K562 (cell line): ENCODE measurements around the gene PDIA2. TPM values are rescaled to one million over a fixed set of nuclear protein-coding genes. Genes with fewer than 3 reads are reported as not detected.
A peak's percentile ranks its signal among the peaks of the same experiment; 100 is the strongest.

Experiments
- ESRRB ChIP-seq: fragments of 250-450 bp; sonication (Bioruptor Pico); IDR thresholded peaks from 2 replicates; pipeline ENCODE4 v1.5.0; 2020; ENCODE audit warnings: mild to moderate bottlenecking, moderate library complexity, borderline replicate concordance
- FOXK1 ChIP-seq: sonication (generic); formaldehyde crosslinking; IDR thresholded peaks from 2 replicates; pipeline ENCODE4 v1.8.0; 2022; ENCODE audit warnings: missing genetic modification reagents, mild to moderate bottlenecking, borderline replicate concordance
- IRF2 ChIP-seq: sonication (generic); formaldehyde crosslinking; IDR thresholded peaks from 2 replicates; pipeline ENCODE4 v1.8.1; 2022; ENCODE audit warnings: mild to moderate bottlenecking, missing genetic modification reagents
- NFYB ChIP-seq: IDR thresholded peaks from 2 replicates; pipeline ENCODE4 v1.6.1; 2011; ENCODE audit warnings: mild to moderate bottlenecking, moderate library complexity; ENCODE audit not compliant: insufficient read length; ENCODE audit errors: extremely low read depth
- POLR2A ChIP-seq: fragments of 450-650 bp; conservative IDR thresholded peaks from 2 replicates; pipeline ENCODE4 v1.6.1; 2016
- RBM22 ChIP-seq: fragments of 200-400 bp; formaldehyde crosslinking; IDR thresholded peaks from 2 replicates; pipeline ENCODE4 v1.6.1; 2018; ENCODE audit warnings: low read length, low read depth; ENCODE audit not compliant: poor library complexity, severe bottlenecking
- TAF9B ChIP-seq: fragments of 450-650 bp; IDR thresholded peaks from 2 replicates; pipeline ENCODE4 v1.6.1; 2018; ENCODE audit warnings: mild to moderate bottlenecking; ENCODE audit not compliant: partially characterized antibody
- ZFPM2 ChIP-seq: fragments of 250-450 bp; sonication (Bioruptor Pico); IDR thresholded peaks from 2 replicates; pipeline ENCODE4 v1.5.1; 2022; ENCODE audit warnings: mild to moderate bottlenecking
- ZNF121 ChIP-seq: sonication (generic); formaldehyde crosslinking; conservative IDR thresholded peaks from 2 replicates; pipeline ENCODE4 v1.8.0; 2022; ENCODE audit warnings: missing genetic modification reagents
- ZNF124 ChIP-seq: sonication (generic); formaldehyde crosslinking; IDR thresholded peaks from 2 replicates; pipeline ENCODE4 v1.8.1; 2022; ENCODE audit warnings: missing genetic modification reagents
- ZNF184 ChIP-seq: sonication (generic); formaldehyde crosslinking; IDR thresholded peaks from 2 replicates; pipeline ENCODE4 v1.5.0; 2020; ENCODE audit warnings: missing genetic modification reagents
- polyA plus RNA-seq, 8 experiments: library from polyadenylated mRNA; depleted of rRNA in 4 of 8; stranded (reverse) in 5 of 8; unstranded in 3 of 8; fragments of >200 nt; fragmentation: Nextera tagmentation in 2 of 8; fragmentation: Illumina TruSeq in 1 of 8; extraction: Ambion mirVana in 2 of 8; extraction: Trizol in 1 of 8; gene quantifications; 2 replicates each; pipeline versions ENCODE4 v1.2.1 to v1.2.3, GENCODE V29; 2011 to 2014; ENCODE audit warnings: inconsistent platforms in 1 of 8, missing spikeins in 1 of 8
- total RNA-seq, 7 experiments: library from RNA; depleted of rRNA in 6 of 7; stranded (reverse); fragments of >200 nt in 6 of 7; fragmentation: Illumina TruSeq in 2 of 7; extraction: Trizol in 2 of 7; gene quantifications; 2 replicates each; pipeline versions ENCODE4 v1.2.1 to v1.2.3, GENCODE V29; 2011 to 2021; ENCODE audit warnings: low replicate concordance in 1 of 7
- TF ChIP-seq, protein P1 (sequence below): fragments of 250-450 bp; sonication (Bioruptor Pico); IDR thresholded peaks from 2 replicates; pipeline ENCODE4 v1.8.0; 2022; ENCODE audit warnings: inconsistent platforms, mild to moderate bottlenecking, moderate library complexity, borderline replicate concordance
- TF ChIP-seq, protein P2 (sequence below): fragments of 450-650 bp; IDR thresholded peaks from one replicate; pipeline ENCODE4 v1.6.1; 2018; ENCODE audit warnings: mild to moderate bottlenecking, moderate library complexity; ENCODE audit not compliant: partially characterized antibody
- TF ChIP-seq, protein P3 (sequence below): fragments of 200-800 bp; sonication (Bioruptor generic); IDR thresholded peaks from 2 replicates; pipeline ENCODE4 v1.6.1; 2017; ENCODE audit warnings: missing genetic modification characterization, missing compliant biosample characterization

Gene PDIA2
- total and polyA plus RNA-seq, 9 of the 15 experiments (the other 6 are each of a cell fraction or from before 2014, with no cell fraction given) = 0.13 to 0.92 (median 0.23) TPM; not detected in 4

DNA sequence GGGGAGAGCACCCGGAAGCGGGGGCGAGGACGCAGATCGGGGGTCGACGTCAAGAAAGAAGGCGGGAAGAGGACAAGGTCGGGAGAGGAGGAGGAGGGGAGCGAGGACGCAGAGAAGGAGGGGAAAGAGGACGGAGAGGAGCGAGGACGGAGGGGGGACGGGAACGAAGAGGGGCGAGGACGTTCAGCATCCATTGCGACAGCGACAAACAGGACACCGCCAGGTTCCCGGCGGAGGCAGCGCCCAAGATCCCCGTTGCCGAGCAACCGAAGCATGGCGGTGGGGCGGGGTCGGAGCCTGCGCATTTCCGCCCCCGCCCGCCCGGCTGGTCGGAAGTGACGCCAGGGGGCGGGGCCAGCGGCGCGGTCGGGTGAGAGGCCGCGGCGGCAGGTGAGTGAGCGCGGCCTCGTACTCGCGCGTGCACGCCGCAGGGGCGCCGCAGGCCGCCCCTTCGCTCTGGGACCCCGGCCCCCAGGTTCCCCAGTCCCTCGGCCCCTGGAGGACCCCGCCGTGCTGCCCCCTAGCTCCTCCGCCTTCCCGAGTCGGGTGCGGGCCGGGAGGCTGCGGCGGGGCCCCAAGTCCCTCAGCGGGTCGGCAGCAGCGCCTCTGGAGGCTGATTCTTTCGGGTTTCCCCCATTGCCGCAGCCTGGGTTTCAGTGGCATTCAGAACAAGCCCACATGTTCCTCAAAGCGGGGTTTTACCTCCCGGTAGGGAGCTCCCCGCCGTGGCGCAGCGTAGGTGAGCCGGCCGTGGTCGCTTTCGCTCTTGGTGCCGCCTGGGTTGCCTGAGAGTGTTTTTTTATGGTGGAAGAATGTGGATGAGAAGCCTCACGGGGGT, 48.3 kb upstream of the PDIA2 start, which contains the start of gene FAM234A (continued):
- TF ChIP-seq, protein P1, sequence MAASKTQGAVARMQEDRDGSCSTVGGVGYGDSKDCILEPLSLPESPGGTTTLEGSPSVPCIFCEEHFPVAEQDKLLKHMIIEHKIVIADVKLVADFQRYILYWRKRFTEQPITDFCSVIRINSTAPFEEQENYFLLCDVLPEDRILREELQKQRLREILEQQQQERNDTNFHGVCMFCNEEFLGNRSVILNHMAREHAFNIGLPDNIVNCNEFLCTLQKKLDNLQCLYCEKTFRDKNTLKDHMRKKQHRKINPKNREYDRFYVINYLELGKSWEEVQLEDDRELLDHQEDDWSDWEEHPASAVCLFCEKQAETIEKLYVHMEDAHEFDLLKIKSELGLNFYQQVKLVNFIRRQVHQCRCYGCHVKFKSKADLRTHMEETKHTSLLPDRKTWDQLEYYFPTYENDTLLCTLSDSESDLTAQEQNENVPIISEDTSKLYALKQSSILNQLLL (CRISPR knock-in tag) = no peak
- TF ChIP-seq, protein P2, sequence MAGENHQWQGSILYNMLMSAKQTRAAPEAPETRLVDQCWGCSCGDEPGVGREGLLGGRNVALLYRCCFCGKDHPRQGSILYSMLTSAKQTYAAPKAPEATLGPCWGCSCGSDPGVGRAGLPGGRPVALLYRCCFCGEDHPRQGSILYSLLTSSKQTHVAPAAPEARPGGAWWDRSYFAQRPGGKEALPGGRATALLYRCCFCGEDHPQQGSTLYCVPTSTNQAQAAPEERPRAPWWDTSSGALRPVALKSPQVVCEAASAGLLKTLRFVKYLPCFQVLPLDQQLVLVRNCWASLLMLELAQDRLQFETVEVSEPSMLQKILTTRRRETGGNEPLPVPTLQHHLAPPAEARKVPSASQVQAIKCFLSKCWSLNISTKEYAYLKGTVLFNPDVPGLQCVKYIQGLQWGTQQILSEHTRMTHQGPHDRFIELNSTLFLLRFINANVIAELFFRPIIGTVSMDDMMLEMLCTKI = no peak
- TF ChIP-seq, protein P3, sequence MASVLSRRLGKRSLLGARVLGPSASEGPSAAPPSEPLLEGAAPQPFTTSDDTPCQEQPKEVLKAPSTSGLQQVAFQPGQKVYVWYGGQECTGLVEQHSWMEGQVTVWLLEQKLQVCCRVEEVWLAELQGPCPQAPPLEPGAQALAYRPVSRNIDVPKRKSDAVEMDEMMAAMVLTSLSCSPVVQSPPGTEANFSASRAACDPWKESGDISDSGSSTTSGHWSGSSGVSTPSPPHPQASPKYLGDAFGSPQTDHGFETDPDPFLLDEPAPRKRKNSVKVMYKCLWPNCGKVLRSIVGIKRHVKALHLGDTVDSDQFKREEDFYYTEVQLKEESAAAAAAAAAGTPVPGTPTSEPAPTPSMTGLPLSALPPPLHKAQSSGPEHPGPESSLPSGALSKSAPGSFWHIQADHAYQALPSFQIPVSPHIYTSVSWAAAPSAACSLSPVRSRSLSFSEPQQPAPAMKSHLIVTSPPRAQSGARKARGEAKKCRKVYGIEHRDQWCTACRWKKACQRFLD (CRISPR knock-in tag) = 0 out of 2 replicates have a peak, but pooled peaks have one; percentile 45
- no peak for TF ChIP-seq ZNF121
- no peak for TF ChIP-seq ZFPM2 (CRISPR knock-in tag)
- no peak for TF ChIP-seq ZNF184 (CRISPR knock-in tag)
- no peak for TF ChIP-seq FOXK1 (CRISPR knock-in tag)
- TF ChIP-seq NFYB = no peak
- peak; percentile 84 for TF ChIP-seq POLR2A
- no peak for TF ChIP-seq RBM22
- no peak for TF ChIP-seq ESRRB (CRISPR knock-in tag)
- no peak for TF ChIP-seq ZNF124 (CRISPR knock-in tag)
- TF ChIP-seq IRF2 = no peak
- TF ChIP-seq TAF9B = peak; percentile 61
